ENCODE results near the gene MRPS30. TPM values are rescaled to one million over a fixed set of nuclear protein-coding genes. Genes with fewer than 3 reads are reported as not detected.

Gene MRPS30
- total and polyA plus RNA-seq, 2 of the 13 experiments (the other 11 are each of a cell fraction or from before 2014, with no cell fraction given) = 36.4 to 67.6 TPM

GRCh38 chr5:44827681-44828080 lies 18.9 kb downstream of the MRPS30 start (continued):
- no peak for TF ChIP-seq MAFG (CRISPR knock-in tag; IDR thresholded peaks at IDR 0.05)
- TF ChIP-seq SRSF4 (IDR thresholded peaks at IDR 0.05; ENCODE audit: low read depth, low read length, poor library complexity, severe bottlenecking) = no peak
- TF ChIP-seq ZNF549 (CRISPR knock-in tag; IDR thresholded peaks at IDR 0.05) = no peak
- TF ChIP-seq ATF1 (CRISPR knock-in tag; IDR thresholded peaks at IDR 0.05) = no peak
- TF ChIP-seq ZNF260 (CRISPR knock-in tag; IDR thresholded peaks at IDR 0.05; ENCODE audit: borderline replicate concordance, low read depth) = no peak
- no peak for TF ChIP-seq EEA1 (CRISPR knock-in tag; IDR thresholded peaks at IDR 0.05; ENCODE audit: borderline replicate concordance)
- no peak for TF ChIP-seq MAFF (IDR thresholded peaks at IDR 0.05; ENCODE audit: low read depth, low read length)
- TF ChIP-seq, protein P1, sequence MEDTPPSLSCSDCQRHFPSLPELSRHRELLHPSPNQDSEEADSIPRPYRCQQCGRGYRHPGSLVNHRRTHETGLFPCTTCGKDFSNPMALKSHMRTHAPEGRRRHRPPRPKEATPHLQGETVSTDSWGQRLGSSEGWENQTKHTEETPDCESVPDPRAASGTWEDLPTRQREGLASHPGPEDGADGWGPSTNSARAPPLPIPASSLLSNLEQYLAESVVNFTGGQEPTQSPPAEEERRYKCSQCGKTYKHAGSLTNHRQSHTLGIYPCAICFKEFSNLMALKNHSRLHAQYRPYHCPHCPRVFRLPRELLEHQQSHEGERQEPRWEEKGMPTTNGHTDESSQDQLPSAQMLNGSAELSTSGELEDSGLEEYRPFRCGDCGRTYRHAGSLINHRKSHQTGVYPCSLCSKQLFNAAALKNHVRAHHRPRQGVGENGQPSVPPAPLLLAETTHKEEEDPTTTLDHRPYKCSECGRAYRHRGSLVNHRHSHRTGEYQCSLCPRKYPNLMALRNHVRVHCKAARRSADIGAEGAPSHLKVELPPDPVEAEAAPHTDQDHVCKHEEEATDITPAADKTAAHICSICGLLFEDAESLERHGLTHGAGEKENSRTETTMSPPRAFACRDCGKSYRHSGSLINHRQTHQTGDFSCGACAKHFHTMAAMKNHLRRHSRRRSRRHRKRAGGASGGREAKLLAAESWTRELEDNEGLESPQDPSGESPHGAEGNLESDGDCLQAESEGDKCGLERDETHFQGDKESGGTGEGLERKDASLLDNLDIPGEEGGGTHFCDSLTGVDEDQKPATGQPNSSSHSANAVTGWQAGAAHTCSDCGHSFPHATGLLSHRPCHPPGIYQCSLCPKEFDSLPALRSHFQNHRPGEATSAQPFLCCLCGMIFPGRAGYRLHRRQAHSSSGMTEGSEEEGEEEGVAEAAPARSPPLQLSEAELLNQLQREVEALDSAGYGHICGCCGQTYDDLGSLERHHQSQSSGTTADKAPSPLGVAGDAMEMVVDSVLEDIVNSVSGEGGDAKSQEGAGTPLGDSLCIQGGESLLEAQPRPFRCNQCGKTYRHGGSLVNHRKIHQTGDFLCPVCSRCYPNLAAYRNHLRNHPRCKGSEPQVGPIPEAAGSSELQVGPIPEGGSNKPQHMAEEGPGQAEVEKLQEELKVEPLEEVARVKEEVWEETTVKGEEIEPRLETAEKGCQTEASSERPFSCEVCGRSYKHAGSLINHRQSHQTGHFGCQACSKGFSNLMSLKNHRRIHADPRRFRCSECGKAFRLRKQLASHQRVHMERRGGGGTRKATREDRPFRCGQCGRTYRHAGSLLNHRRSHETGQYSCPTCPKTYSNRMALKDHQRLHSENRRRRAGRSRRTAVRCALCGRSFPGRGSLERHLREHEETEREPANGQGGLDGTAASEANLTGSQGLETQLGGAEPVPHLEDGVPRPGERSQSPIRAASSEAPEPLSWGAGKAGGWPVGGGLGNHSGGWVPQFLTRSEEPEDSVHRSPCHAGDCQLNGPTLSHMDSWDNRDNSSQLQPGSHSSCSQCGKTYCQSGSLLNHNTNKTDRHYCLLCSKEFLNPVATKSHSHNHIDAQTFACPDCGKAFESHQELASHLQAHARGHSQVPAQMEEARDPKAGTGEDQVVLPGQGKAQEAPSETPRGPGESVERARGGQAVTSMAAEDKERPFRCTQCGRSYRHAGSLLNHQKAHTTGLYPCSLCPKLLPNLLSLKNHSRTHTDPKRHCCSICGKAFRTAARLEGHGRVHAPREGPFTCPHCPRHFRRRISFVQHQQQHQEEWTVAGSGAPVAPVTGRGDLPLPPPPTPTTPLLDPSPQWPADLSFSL (CRISPR knock-in tag; IDR thresholded peaks at IDR 0.05) = no peak
- TF ChIP-seq, protein P2, sequence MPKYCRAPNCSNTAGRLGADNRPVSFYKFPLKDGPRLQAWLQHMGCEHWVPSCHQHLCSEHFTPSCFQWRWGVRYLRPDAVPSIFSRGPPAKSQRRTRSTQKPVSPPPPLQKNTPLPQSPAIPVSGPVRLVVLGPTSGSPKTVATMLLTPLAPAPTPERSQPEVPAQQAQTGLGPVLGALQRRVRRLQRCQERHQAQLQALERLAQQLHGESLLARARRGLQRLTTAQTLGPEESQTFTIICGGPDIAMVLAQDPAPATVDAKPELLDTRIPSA (CRISPR knock-in tag; IDR thresholded peaks at IDR 0.05; ENCODE audit: borderline replicate concordance) = no peak

All from HepG2 (cell line).